ENCODE data around the gene ASIC2. TPM values are rescaled to one million over a fixed set of nuclear protein-coding genes. Genes with fewer than 3 reads are reported as not detected.

The ASIC2 gene
- total RNA-seq, 1 experiment from 2014 or later = 4.1 TPM

GRCh38 chr17:33202796-33203495 is 90.1 kb downstream of the ASIC2 start:
- ChIA-PET CTCF (no interaction called here), POLR2A (no interaction called here)
- BruUV-seq (replicated peaks) = no TSS peak
- DNase-seq (ENCODE audit: low read depth, low spot score) (no peak), ATAC-seq (no peak)
- Histone ChIP-seq H3K4me1 (ENCODE audit: control insufficient read depth, insufficient read depth, low read length) (no peaks in the 10 kb centered on the region), H3K27me3 (ENCODE audit: control insufficient read depth, insufficient read depth, low read length) (no peaks in the 10 kb centered on the region), H3K36me3 (ENCODE audit: control insufficient read depth, insufficient read depth, low read length) (no peaks in the 10 kb centered on the region), H3K9me3 (ENCODE audit: control insufficient read depth, insufficient read depth, low read depth, low read length) (no peaks in the 10 kb centered on the region), H3K27ac (ENCODE audit: low read length) (no peak overlapping the region), H3K4me3 (ENCODE audit: low read depth in 2 of 2, low read length in 2 of 2) (no peak overlapping the region)
- intact Hi-C loops (cut with micrococcal nuclease; ENCODE audit: unreplicated experiment) = no loop called here
- in situ Hi-C loops (cut with HindIII; ENCODE audit: low pct_unique_long_range_greater_than_20kb, low sequenced_read_pairs) = no loop called here
- TF ChIP-seq REST (IDR thresholded peaks at IDR 0.05; ENCODE audit: insufficient read depth in 1 of 2, low read depth in 2 of 2, low read length in 1 of 2) = no peak
- TF ChIP-seq TCF7L2 (IDR thresholded peaks at IDR 0.05; ENCODE audit: low read depth, low read length) = no peak
- TF ChIP-seq POLR2AphosphoS5 (IDR thresholded peaks at IDR 0.05; ENCODE audit: low read depth, low read length) = no peak

DNA sequence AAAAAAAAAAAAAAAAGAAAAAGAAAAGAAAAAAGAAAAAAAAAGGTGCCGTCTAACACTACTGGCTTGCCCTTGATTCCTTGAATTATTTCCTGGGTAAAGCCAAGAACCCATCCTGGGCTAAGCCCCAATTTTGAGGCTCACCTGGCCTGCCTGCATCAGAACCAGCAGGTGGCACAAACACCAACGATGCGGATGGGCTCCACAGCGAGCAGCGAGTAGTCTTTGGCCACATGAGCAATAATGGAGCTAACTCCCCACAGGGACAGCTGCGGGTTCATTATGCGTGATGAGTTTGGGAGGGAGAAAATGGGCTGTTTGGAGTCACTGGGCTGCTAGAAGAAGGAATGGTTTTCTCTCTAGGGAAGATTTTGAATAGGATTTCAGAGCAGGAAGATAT is 91.1 kb downstream of the ASIC2 start:
- Histone ChIP-seq H3K9me3 (ENCODE audit: control insufficient read depth, insufficient read depth, low read depth, low read length) (no peaks in the 10 kb centered on the region), H3K4me3 (ENCODE audit: low read depth in 2 of 2, low read length in 2 of 2) (no peak overlapping the region), H3K4me1 (ENCODE audit: control insufficient read depth, insufficient read depth, low read length) (no peaks in the 10 kb centered on the region), H3K27me3 (ENCODE audit: control insufficient read depth, insufficient read depth, low read length) (no peaks in the 10 kb centered on the region), H3K36me3 (ENCODE audit: control insufficient read depth, insufficient read depth, low read length) (no peaks in the 10 kb centered on the region), H3K27ac (ENCODE audit: low read length) (no peak overlapping the region)
- TF ChIP-seq SIN3A (IDR thresholded peaks at IDR 0.05; ENCODE audit: borderline replicate concordance, insufficient read depth, low read depth, low read length) (no peak), TCF7L2 (IDR thresholded peaks at IDR 0.05; ENCODE audit: low read depth, low read length) (no peak), REST (IDR thresholded peaks at IDR 0.05; ENCODE audit: insufficient read depth in 1 of 2, low read depth in 2 of 2, low read length in 1 of 2) (no peak), POLR2AphosphoS5 (IDR thresholded peaks at IDR 0.05; ENCODE audit: low read depth, low read length) (no peak)
- TF ChIP-seq, protein P1, sequence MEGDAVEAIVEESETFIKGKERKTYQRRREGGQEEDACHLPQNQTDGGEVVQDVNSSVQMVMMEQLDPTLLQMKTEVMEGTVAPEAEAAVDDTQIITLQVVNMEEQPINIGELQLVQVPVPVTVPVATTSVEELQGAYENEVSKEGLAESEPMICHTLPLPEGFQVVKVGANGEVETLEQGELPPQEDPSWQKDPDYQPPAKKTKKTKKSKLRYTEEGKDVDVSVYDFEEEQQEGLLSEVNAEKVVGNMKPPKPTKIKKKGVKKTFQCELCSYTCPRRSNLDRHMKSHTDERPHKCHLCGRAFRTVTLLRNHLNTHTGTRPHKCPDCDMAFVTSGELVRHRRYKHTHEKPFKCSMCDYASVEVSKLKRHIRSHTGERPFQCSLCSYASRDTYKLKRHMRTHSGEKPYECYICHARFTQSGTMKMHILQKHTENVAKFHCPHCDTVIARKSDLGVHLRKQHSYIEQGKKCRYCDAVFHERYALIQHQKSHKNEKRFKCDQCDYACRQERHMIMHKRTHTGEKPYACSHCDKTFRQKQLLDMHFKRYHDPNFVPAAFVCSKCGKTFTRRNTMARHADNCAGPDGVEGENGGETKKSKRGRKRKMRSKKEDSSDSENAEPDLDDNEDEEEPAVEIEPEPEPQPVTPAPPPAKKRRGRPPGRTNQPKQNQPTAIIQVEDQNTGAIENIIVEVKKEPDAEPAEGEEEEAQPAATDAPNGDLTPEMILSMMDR (IDR thresholded peaks at IDR 0.05) = no peak
- BruUV-seq (replicated peaks) = no TSS peak
- in situ Hi-C loops (cut with HindIII; ENCODE audit: low pct_unique_long_range_greater_than_20kb, low sequenced_read_pairs) = no loop called here
- no peak for DNase-seq (ENCODE audit: low read depth, low spot score)
- intact Hi-C loops (cut with micrococcal nuclease; ENCODE audit: unreplicated experiment) = no loop called here
- ChIA-PET CTCF (no interaction called here), POLR2A (no interaction called here)
- ATAC-seq = no peak

Data from Panc1 (cell line).